HCT116 (cell line): ENCODE results near the gene ITIH5. TPM values are rescaled to one million over a fixed set of nuclear protein-coding genes. Genes with fewer than 3 reads are reported as not detected.

Experiments used
- ATAC-seq: fragments of 200-7000 bp; cut with Tn5 transposase; 2 replicates; pipeline ENCODE4 v1.9.1; 2020; ENCODE audit warnings: mild to moderate bottlenecking, moderate library complexity
- BruUV-seq: library from RNA; stranded (reverse); fragments of 400-500 nt; replicated peaks from 2 replicates; lab custom pipeline; 2021; lab: Mats Ljungman, UMichigan
- CTCF ChIA-PET: fragments of 300-600 bp; sonication (Branson Sonifier 250); formaldehyde crosslinking; loops from one replicate; lab custom pipeline; 2021; ENCODE audit warnings: antibody characterized with exemption; lab: Charles Lee
- POLR2A ChIA-PET: fragments of 300-600, 350-600 bp; sonication (Branson Sonifier 250); formaldehyde crosslinking; loops from one replicate; lab custom pipeline; 2021; ENCODE audit warnings: antibody characterized with exemption; lab: Charles Lee
- RAD21 ChIA-PET, 2 experiments: fragments of 300-600 bp; sonication (Branson Sonifier 250); formaldehyde crosslinking; loops; one replicate each; lab custom pipeline; 2023; ENCODE audit warnings: low total read pairs in 2 of 2; ENCODE audit not compliant: uncharacterized antibody in 2 of 2, unreplicated experiment in 2 of 2, low non-redundant PET in 1 of 2; lab: Charles Lee
- DNase-seq: peaks from one replicate; pipeline ENCODE4 v3.0.0-alpha.2; 2010; ENCODE audit warnings: low read depth, low spot score
- H2AFZ ChIP-seq: fragments of 200-600 bp; shearing (Covaris generic), sonication (generic); 2 replicates; pipeline ENCODE4 v1.6.1; 2017; ENCODE audit warnings: low read depth, mixed run types, mixed read lengths, antibody characterized with exemption, low read length; ENCODE audit not compliant: poor library complexity, severe bottlenecking
- H3K27ac ChIP-seq: 2 replicates; pipeline ENCODE4 v1.5.1; 2012; ENCODE audit warnings: low read depth, low read length
- H3K27me3 ChIP-seq: fragments of 200-600 bp; sonication (generic); 2 replicates; pipeline ENCODE4 v1.6.1; 2016; ENCODE audit warnings: mixed run types, low read length, mixed read lengths; ENCODE audit not compliant: insufficient read depth
- H3K36me3 ChIP-seq, 2 experiments: fragments of 200-500 bp in 1 of 2; fragments of 200-600 bp in 1 of 2; sonication (Bioruptor generic) in 1 of 2; sonication (generic) in 1 of 2; 2 replicates each; pipeline versions ENCODE4 v1.5.1 to v1.6.1; 2014 to 2016; ENCODE audit warnings: low read length in 2 of 2, inconsistent platforms in 1 of 2, mixed read lengths in 1 of 2, mixed run types in 1 of 2; ENCODE audit not compliant: insufficient read depth in 2 of 2, control insufficient read depth in 1 of 2
- H3K4me1 ChIP-seq, 2 experiments: fragments of 200-600 bp in 1 of 2; sonication (generic) in 1 of 2; 2 replicates each; pipeline versions ENCODE4 v1.5.1 to v1.6.1; 2012 to 2017; ENCODE audit warnings: low read length in 2 of 2, inconsistent platforms in 1 of 2, mild to moderate bottlenecking in 1 of 2, mixed read lengths in 1 of 2, mixed run types in 1 of 2, moderate library complexity in 1 of 2; ENCODE audit not compliant: insufficient read depth in 2 of 2, control insufficient read depth in 1 of 2
- H3K4me2 ChIP-seq: fragments of 200-600 bp; sonication (generic); 2 replicates; pipeline ENCODE4 v1.6.1; 2017; ENCODE audit warnings: mixed run types, low read length, mixed read lengths
- H3K4me3 ChIP-seq, 2 experiments: fragments of 200-600 bp in 1 of 2; sonication (generic) in 1 of 2; replicated peaks in 1 of 2; 2 replicates each; pipeline ENCODE4 v1.5.1; 2011 to 2016; ENCODE audit warnings: low read length in 2 of 2, control low read depth in 1 of 2, low read depth in 1 of 2, mild to moderate bottlenecking in 1 of 2, mixed read lengths in 1 of 2, mixed run types in 1 of 2
- H3K79me2 ChIP-seq: fragments of 200-600 bp; sonication (generic); 2 replicates; pipeline ENCODE4 v1.6.1; 2017; ENCODE audit warnings: mild to moderate bottlenecking, mixed run types, low read length, moderate library complexity, mixed read lengths; ENCODE audit not compliant: insufficient read depth
- H3K9ac ChIP-seq: fragments of 200-600 bp; sonication (generic); 2 replicates; pipeline ENCODE4 v1.6.1; 2016; ENCODE audit warnings: low read length, mixed read lengths
- H3K9me2 ChIP-seq: fragments of 200-600 bp; sonication (generic), shearing (Covaris generic); 2 replicates; pipeline ENCODE4 v1.6.1; 2017; ENCODE audit warnings: mixed run types, mild to moderate bottlenecking, moderate library complexity; ENCODE audit not compliant: insufficient read depth
- H3K9me3 ChIP-seq, 2 experiments: fragments of 200-500 bp in 1 of 2; fragments of 200-600 bp in 1 of 2; sonication (Bioruptor generic) in 1 of 2; sonication (generic) in 1 of 2; 2 replicates each; pipeline ENCODE4 v1.6.1; 2014 to 2017; ENCODE audit warnings: low read length in 2 of 2, mixed read lengths in 2 of 2, inconsistent platforms in 1 of 2, low read depth in 1 of 2, mild to moderate bottlenecking in 1 of 2, mixed run types in 1 of 2, moderate library complexity in 1 of 2; ENCODE audit not compliant: control insufficient read depth in 1 of 2, insufficient read depth in 1 of 2
- H4K20me1 ChIP-seq: fragments of 200-600 bp; sonication (generic), shearing (Covaris generic); 2 replicates; pipeline ENCODE4 v1.6.1; 2017; ENCODE audit warnings: mixed run types, mild to moderate bottlenecking, moderate library complexity; ENCODE audit not compliant: insufficient read depth
- CEBPB ChIP-seq: IDR thresholded peaks from 2 replicates; pipeline ENCODE4 v1.6.1; 2012; ENCODE audit warnings: low read depth
- ELF1 ChIP-seq: IDR thresholded peaks from 2 replicates; pipeline ENCODE4 v1.6.1; 2012; ENCODE audit warnings: low read depth, borderline replicate concordance
- EZH2phosphoT487 ChIP-seq: fragments of 200-600 bp; IDR thresholded peaks from 2 replicates; pipeline ENCODE4 v1.6.1; 2018; ENCODE audit warnings: antibody characterized with exemption, borderline replicate concordance
- FOSL1 ChIP-seq: IDR thresholded peaks from 2 replicates; pipeline ENCODE4 v1.6.1; 2012; ENCODE audit warnings: low read depth
- POLR2A ChIP-seq: IDR thresholded peaks from 2 replicates; pipeline ENCODE4 v1.7.0; 2011; ENCODE audit warnings: borderline replicate concordance; ENCODE audit not compliant: insufficient read depth, insufficient read length; ENCODE audit errors: extremely low read depth
- POLR2AphosphoS5 ChIP-seq: IDR thresholded peaks from 2 replicates; pipeline ENCODE4 v1.6.1; 2011; ENCODE audit warnings: mild to moderate bottlenecking, low read depth, low read length, moderate library complexity
- RAD21 ChIP-seq: IDR thresholded peaks from 2 replicates; pipeline ENCODE4 v1.6.1; 2012; ENCODE audit warnings: low read depth, mild to moderate bottlenecking
- SIN3A ChIP-seq: IDR thresholded peaks from 2 replicates; pipeline ENCODE4 v1.6.1; 2012; ENCODE audit warnings: low read depth
- SP1 ChIP-seq: IDR thresholded peaks from 2 replicates; pipeline ENCODE4 v1.6.1; 2012; ENCODE audit warnings: low read depth
- TCF7L2 ChIP-seq: IDR thresholded peaks from 2 replicates; pipeline ENCODE4 v1.7.0; 2011; ENCODE audit warnings: borderline replicate concordance, inconsistent platforms; ENCODE audit not compliant: insufficient read depth, insufficient read length; ENCODE audit errors: extremely low read depth
- intact Hi-C: fragments of 100-400 bp; cut with micrococcal nuclease; formaldehyde crosslinking; loops from 2 replicates; pipeline ENCODE4 v1.10.0; 2022
- total RNA-seq: library from RNA; stranded (reverse); gene quantifications from one replicate; pipeline ENCODE4 v1.2.1, GENCODE V29; 2021; ENCODE audit not compliant: unreplicated experiment
- TF ChIP-seq, protein P1 (sequence below), 3 experiments: fragments of 200-600 bp in 1 of 3; sonication (generic) in 1 of 3; IDR thresholded peaks in 2 of 3; conservative IDR thresholded peaks in 1 of 3; 2 replicates each; pipeline ENCODE4 v1.5.1; 2012 to 2017; ENCODE audit warnings: low read depth in 2 of 3, low read length in 2 of 3, antibody characterized with exemption in 1 of 3, borderline replicate concordance in 1 of 3, control low read depth in 1 of 3, mild to moderate bottlenecking in 1 of 3, mixed read lengths in 1 of 3, mixed run types in 1 of 3, moderate library complexity in 1 of 3; ENCODE audit not compliant: insufficient read depth in 1 of 3
- TF ChIP-seq, protein P2 (sequence below): IDR thresholded peaks from 2 replicates; pipeline ENCODE4 v1.6.1; 2012
- TF ChIP-seq, protein P3 (sequence below): IDR thresholded peaks from 2 replicates; pipeline ENCODE4 v1.6.1; 2011; ENCODE audit warnings: mild to moderate bottlenecking, low read length, moderate library complexity; ENCODE audit not compliant: insufficient replicate concordance; ENCODE audit errors: extremely low read depth
- TF ChIP-seq, protein P4 (sequence below): IDR thresholded peaks from 2 replicates; pipeline ENCODE4 v1.6.1; 2012

ITIH5 gene
- total RNA-seq, 1 experiment from 2014 or later, result not detected

DNA sequence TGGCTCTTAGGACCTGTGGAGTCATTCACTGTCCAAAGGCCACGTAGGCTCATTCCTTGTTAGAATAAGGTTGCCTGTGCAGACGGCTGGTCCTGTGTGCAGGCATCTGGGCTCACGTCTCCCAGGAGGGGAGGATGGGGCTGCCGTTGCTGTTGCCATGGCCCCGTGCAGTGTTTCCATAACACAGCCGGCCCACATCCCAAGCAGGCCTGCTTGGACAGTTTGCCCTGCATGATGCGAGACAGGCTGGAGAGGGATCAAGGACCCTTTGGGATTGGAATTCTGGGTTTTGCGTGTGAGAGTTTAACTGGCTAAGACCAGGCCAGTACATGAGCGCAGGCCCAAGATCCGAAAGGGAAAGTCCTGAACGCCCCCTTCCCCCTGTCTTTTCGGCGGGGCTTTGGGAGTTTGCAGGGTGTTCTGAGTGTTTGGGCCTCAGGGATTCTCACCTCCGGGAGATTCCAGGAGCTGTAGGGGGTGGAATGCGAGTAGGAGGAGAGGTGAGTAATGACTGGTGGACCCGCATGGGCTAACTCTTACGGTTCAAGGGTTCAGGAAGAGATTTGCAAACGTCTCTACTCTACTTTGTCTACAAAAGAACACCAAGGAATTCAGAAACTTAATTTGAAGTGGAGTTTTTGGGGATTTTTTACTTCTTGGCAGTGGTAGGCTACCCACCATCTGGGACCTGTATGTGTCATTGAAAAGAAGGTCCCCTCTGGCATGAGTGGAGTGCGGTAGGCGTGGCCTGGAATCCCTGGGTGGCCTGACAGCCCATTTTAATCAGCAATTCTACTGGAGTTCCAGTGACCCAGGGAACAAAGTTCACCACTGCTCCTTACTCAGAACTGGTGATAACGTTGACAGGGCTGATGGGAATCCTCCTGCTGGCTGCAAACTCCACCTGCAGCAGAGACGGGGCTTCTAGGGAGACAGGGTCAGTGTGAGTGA is 125.4 kb downstream of the ITIH5 start (continued):
- TF ChIP-seq, protein P1, sequence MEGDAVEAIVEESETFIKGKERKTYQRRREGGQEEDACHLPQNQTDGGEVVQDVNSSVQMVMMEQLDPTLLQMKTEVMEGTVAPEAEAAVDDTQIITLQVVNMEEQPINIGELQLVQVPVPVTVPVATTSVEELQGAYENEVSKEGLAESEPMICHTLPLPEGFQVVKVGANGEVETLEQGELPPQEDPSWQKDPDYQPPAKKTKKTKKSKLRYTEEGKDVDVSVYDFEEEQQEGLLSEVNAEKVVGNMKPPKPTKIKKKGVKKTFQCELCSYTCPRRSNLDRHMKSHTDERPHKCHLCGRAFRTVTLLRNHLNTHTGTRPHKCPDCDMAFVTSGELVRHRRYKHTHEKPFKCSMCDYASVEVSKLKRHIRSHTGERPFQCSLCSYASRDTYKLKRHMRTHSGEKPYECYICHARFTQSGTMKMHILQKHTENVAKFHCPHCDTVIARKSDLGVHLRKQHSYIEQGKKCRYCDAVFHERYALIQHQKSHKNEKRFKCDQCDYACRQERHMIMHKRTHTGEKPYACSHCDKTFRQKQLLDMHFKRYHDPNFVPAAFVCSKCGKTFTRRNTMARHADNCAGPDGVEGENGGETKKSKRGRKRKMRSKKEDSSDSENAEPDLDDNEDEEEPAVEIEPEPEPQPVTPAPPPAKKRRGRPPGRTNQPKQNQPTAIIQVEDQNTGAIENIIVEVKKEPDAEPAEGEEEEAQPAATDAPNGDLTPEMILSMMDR (IDR thresholded peaks at IDR 0.05 in 2 of 3, conservative IDR thresholded peaks at IDR 0.05 in 1 of 3; ENCODE audit: borderline replicate concordance in 1 of 3, insufficient read depth in 1 of 3, low read depth in 2 of 3, low read length in 2 of 3), result no peak
- TF ChIP-seq, all 23 proteins: peak for 0

DNA sequence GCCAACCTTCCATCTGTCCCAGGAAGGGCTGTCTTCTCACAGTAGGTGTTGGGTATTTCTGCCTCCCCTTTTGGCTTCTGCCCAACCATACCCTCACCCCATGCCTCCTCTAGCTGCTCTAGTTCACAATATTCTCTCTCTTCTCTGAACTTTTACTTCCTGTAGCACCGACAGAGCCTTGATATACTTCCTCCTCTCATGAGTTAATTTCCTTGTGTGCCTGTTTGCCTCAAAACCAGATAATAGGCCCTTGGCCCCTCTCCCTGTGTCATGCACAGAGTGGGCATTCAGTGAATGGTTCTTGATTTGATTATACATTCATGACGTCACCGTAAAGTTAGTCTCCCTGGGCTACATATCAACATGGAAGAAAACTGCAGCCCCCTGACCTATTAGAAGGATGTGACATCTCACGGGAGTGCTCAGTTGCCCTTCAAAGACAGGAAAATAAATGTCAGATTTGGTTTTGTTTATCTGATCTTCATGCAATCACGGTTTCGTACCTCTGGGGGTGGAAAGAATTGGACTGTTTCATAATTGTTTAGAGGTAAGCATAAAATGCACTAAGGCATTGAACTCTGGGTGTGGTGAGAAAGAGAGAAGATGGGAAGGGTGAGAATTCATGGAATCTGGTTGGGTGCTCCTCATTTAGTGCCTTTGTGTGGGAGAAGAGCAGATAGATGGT is 127.7 kb downstream of the ITIH5 start:
- peaks cover 7% of the 10 kb centered on the region; the same call in 1 of the 2 replicates for H3K27me3 ChIP-seq
- no peak overlapping the region for H3K4me2 ChIP-seq
- no peaks in the 10 kb centered on the region for H3K79me2 ChIP-seq
- no peaks in the 10 kb centered on the region for H3K9me2 ChIP-seq
- BruUV-seq, result no TSS peak
- POLR2A ChIA-PET, result no interaction called here
- RAD21 ChIA-PET, result no interaction called here
- DNase-seq (no peak), ATAC-seq (no peak)
- no peak overlapping the region for H2AFZ ChIP-seq
- intact Hi-C loops, result no loop called here
- no peak overlapping the region for H3K4me3 ChIP-seq
- no peaks in the 10 kb centered on the region for H4K20me1 ChIP-seq
- CTCF ChIA-PET, result no interaction called here
- no peaks in the 10 kb centered on the region for H3K4me1 ChIP-seq
- H3K36me3 ChIP-seq, result no peaks in the 10 kb centered on the region
- no peak overlapping the region for H3K27ac ChIP-seq
- no peaks in the 10 kb centered on the region for H3K9me3 ChIP-seq
- H3K9ac ChIP-seq, result no peak overlapping the region
- TF ChIP-seq, protein P2, sequence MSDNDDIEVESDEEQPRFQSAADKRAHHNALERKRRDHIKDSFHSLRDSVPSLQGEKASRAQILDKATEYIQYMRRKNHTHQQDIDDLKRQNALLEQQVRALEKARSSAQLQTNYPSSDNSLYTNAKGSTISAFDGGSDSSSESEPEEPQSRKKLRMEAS, result no peak
- TF ChIP-seq, protein P1 (IDR thresholded peaks at IDR 0.05 in 2 of 3, conservative IDR thresholded peaks at IDR 0.05 in 1 of 3; ENCODE audit: borderline replicate concordance in 1 of 3, insufficient read depth in 1 of 3, low read depth in 2 of 3, low read length in 2 of 3), result no peak
- TF ChIP-seq SIN3A (no peak), EZH2phosphoT487 (no peak), POLR2AphosphoS5 (no peak), ELF1 (no peak), RAD21 (no peak), POLR2A (no peak), SP1 (no peak), TCF7L2 (no peak), FOSL1 (no peak), CEBPB (no peak)
- TF ChIP-seq, protein P3, sequence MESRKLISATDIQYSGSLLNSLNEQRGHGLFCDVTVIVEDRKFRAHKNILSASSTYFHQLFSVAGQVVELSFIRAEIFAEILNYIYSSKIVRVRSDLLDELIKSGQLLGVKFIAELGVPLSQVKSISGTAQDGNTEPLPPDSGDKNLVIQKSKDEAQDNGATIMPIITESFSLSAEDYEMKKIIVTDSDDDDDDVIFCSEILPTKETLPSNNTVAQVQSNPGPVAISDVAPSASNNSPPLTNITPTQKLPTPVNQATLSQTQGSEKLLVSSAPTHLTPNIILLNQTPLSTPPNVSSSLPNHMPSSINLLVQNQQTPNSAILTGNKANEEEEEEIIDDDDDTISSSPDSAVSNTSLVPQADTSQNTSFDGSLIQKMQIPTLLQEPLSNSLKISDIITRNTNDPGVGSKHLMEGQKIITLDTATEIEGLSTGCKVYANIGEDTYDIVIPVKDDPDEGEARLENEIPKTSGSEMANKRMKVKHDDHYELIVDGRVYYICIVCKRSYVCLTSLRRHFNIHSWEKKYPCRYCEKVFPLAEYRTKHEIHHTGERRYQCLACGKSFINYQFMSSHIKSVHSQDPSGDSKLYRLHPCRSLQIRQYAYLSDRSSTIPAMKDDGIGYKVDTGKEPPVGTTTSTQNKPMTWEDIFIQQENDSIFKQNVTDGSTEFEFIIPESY, result no peak
- TF ChIP-seq, protein P4, sequence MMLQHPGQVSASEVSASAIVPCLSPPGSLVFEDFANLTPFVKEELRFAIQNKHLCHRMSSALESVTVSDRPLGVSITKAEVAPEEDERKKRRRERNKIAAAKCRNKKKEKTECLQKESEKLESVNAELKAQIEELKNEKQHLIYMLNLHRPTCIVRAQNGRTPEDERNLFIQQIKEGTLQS, result no peak
